Stimulated activated CD4-positive, alpha-beta T cell treated with anti-CD3 and anti-CD28 coated beads, Interleukin-12 subunit alpha, Interleukin-12 subunit beta, amount 100 ng/mL, for 4 hours (primary cell): ENCODE results near the gene TBL3.
"Not testable (repeated sequence)": the region's sequence is repeated elsewhere in the genome, so short reads cannot be mapped to it uniquely, and the experiment has no call there.

Experiments
- DNase-seq: peaks from one replicate; pipeline ENCODE4 v3.0.0-alpha.2; 2020

The TBL3 gene

DNA sequence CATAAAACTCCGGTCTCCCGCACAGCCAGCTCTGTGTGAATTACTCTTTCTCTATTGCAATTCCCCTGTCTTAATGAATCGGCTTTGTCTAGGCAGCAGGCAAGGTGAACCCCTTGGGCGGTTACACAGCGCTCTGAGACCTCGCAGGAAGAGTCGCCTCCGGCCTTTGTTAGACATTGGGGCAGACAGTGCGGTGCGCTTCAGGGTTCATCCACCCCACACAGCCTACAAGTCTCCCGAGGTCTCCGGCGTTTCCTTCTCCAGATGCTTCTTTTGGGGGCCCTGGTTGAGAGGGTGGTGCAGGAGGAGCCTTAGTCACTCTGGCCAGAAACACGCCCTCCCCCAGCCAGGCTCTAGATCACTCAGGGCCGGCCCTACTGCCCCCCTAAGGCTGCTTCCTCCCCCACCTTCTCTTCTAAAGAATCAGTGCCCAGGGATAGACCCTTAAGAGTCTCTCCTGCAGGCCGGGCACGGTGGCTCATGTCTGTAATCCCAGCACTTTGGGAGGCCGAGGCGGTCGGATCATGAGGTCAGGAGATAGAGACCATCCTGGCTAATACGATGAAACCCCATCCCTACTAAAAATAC is 27.1 kb upstream of the TBL3 start:
- no peak for DNase-seq

DNA sequence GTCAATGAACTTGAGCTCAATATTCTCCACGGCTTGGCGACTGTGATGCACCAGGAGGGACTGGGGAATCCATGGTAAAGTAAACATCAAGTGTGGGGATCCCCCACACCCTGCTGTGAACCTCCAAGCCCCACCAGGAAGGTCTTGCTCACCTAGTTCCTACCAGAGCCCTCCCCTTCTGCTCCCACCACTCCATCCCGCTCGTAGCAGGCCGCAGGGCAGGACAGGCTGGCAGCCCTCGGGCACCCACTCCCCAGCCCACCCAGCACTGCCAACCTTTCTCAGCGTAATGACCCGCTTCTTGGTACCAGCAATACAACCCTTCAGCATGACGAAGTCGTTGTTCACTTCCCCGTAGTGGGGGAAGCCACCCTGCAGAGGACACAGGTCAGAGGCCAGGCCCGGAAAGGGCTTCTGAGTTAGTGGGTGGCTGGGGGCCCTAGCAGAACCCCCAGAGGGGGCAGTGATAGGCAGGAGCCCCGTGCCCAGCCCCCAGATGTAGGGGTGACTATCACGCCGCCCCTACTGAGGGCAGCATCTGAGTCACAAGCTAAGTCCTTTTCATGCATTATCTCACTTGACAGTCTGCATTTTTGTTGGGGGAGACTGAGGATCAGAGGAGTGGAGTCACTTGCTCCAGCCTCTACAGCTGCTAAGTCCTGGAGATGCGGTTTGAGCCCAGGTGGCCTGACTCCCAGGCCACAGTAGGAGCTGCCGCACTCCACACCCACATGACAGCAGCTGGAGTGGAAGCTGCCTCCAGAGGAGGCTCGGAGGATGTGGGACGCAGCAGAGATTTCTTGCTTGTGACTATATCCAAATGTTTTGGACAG is 26.1 kb upstream of the TBL3 start:
- no peak for DNase-seq

- no peak for DNase-seq
Measured at GRCh38 chr16:1946495-1947368, 25.1 kb upstream of the TBL3 start.

DNA sequence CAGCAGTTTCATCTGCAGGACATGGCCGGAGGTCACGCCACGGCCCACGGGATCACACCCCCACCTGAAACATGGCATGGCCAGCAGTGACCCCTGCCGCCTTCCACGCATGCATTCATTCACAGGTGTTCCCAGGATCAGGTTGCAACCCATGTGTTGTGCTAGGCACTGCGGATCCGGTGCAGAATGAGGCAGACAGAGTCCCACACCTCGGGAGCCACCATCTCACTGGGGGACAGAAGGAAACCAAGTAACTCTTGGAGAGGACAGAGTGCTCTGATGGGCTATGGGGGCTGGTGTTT is 24.5 kb upstream of the TBL3 start:
- DNase-seq: no peak

DNA sequence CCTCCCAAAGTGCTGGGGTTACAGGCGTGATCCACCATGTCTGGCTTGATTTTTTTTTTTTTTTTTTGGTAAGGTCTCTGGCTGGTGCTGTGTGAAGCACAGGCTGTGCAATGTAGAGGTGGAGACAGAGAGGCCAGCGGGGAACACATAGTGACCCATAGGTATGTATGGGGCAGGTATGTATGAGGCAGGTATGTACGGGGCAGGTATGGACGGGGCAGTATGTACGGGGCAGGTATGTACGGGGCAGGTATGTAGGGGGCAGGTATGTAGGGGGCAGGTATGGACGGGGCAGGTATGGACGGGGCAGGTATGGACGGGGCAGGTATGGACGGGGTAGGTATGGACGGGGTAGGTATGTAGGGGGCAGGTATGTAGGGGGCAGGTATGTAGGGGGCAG is 22.3 kb upstream of the TBL3 start:
- DNase-seq: no peak

- no peak for DNase-seq
Measured at GRCh38 chr16:1950047-1950446, 21.8 kb upstream of the TBL3 start.

DNA sequence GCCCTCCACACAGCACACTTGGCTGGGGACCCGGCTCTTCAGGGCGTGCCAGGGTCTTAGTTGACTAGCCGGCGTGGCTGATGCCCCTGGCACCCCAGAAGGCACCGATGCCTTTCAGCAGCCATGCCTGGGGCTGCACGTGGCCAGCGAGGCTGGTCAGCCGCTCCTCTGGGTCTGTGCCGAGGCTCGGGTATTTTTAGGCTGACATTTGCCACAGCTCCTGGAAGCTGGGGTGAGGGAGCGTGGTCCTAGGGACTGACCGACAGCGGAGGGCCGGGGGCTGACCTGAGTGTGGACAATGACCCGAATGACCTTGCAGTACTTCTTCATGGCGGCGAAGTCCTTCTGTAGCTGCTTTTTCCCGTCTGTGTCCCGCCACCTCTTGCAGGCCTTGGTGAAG is 21.3 kb upstream of the TBL3 start:
- no peak for DNase-seq

GRCh38 chr16:1953734-1954133 is 18.1 kb upstream of the TBL3 start:
- DNase-seq: no peak

GRCh38 chr16:1957434-1958142 is 14.3 kb upstream of the TBL3 start:
- not testable (repeated sequence) for DNase-seq

- DNase-seq: not testable (repeated sequence)
Measured at GRCh38 chr16:1958143-1958491, 13.7 kb upstream of the TBL3 start.

DNA sequence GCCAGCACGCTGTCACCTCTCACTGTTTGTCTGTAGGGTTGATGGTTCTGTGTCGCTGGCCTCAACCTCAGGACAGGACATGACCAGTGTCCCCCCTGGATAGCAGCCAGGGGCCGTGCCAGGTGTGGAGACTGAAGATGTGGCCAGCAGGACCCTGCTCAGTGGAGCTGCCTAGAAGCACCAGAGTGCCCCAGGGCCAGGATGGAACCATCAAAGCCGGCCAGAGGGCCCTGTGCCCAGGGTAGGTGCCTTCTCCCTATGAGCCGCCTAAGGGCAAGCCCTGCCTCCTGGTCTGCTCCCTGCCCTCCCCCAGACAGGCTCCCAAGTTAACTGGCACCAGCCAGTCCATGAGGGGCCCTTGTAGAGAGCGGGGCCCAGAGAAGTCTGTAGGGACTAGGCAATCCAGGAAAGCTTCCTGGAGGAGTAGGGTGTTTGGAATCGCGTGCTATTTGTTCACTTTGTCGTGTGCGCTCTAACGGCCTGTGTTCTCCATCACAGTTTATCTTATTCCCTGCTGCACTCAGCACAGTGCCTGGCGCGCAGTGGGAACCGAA is 13.1 kb upstream of the TBL3 start:
- no peak for DNase-seq

DNA sequence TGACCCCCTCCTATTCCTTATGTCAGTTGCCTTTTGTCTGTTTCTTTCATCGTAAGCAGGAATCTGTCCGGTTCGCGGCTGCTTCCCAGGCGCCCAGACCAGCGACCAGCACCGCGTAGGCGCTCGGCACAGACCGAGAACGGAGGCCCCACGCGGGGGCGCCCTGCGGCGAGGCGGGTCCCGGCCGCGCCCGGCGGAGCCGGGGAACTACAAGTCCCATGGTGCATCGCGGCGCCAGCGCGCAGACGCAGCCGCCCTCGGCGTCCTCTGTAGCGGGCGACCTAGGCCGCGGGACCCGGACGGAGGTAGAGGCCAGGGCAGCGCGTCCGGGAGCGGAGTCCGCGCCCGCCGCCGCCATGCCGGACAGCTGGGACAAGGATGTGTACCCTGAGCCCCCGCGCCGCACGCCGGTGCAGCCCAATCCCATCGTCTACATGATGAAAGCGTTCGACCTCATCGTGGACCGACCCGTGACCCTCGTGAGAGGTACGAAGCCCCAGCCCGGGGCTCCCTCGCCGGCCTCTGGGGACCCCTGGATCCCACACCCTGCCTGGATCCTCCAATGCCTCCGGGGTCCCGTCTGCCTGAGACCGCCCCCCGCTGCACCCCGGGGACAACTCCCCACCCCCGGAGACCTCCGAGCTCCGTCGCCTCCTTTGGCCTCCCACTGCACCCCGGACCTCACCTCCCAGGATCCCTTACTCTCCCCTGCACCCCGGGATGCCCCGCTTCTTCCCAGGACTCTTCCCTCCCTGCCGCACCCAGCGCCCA is 12.4 kb upstream of the TBL3 start, which contains the start of gene NDUFB10:
Gene NDUFB10 (plus strand): TSS at position 270 of the 771 bp plus-strand sequence. CDS start 87 bp downstream, at position 357.
- peak; percentile 94 for DNase-seq

DNA sequence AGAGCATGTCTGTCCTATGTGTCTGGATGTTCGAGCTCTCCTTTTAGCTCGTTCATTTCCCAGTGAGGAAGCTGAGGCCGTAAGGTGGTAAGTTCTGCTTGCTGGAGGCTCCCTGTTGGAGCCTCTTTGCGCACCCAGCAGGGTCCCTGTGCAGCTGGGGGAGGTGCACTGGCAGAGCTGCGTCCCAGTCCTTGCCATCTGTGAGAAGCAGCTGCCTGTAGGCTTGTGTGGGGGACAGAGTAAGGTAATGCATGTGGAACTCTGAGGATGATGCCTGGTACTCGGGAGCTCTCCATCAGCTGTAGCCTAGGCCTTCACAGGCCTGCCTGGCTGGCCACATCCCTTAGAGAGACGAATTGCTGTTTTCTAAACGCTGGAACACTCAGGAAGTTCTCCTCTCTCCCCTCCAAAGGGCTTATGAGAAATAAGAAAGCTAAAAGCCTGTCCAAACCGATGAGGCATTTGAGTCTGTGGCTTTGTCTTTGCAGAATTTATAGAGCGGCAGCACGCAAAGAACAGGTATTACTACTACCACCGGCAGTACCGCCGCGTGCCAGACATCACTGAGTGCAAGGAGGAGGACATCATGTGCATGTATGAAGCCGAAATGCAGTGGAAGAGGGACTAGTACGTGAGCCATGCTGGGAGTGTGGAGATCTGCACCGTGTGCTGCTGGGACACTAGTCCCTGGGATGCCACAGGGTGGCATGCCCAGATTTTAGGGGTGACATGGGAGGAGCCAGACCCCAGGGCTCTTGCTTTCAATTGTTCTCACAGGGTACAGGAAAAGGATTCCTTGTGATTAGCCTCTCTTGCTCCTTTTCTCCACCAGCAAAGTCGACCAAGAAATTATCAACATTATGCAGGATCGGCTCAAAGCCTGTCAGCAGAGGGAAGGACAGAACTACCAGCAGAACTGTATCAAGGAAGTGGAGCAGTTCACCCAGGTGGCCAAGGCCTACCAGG is 10.9 kb upstream of the TBL3 start:
- peak; percentile 53 for DNase-seq

- DNase-seq: no peak
Measured at GRCh38 chr16:1961651-1962067, 10.2 kb upstream of the TBL3 start.

DNA sequence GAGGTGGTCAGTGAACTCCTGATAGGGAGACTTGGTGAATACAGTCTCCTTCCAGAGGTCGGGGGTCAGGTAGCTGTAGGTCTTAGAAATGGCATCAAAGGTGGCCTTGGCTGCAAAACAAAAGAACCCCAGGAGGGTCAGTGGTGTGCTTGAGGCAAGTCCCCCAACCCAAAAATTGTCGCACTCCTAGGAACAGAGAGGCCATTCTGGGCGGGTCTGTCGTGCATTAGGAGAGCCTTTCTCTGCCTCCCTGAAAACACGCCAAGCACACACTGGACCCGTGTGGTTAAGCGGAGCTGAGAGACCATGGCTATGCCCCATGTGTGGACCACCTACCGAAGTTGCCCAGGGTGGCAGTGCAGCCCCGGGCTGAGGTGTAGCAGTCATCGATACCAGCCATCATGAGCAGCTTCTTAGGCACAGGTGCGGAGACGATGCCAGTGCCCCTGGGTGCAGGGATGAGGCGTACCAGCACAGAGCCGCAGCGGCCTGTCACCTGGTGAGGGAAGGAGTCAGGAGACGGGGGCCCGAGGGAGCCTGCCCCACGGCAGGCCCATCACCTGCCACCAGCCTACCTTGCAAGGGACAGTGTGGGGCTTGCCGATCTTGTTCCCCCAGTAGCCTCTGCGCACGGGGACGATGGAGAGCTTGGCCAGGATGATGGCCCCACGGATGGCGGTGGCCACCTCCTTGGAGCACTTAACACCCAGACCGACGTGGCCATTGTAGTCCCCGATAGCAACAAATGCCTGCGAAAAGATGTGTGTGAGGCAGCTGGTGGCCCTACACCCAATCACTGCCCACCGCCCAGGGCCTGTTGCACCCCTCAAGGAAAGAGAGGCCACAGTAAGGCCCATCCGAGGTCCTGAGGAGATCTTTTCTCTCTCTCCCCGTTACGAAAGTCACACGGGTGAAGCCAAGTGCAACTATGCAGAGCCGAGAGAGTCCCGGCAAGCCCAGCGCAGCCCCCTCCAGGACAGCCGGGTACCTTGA is 9.4 kb upstream of the TBL3 start:
- DNase-seq: not testable (repeated sequence)

GRCh38 chr16:1963806-1964505 is 7.9 kb upstream of the TBL3 start:
- peak; percentile 44 for DNase-seq

- DNase-seq: peak; percentile 96
Measured at GRCh38 chr16:1964506-1965395, 7.1 kb upstream of the TBL3 start, which contains the start of gene RPS2. TSS of gene RPS2 (minus strand) at chr16:1964826. CDS start at chr16:1964625, 201 bp downstream.
